ENCODE results near the gene CYBC1.
"Not testable (repeated sequence)": the region's sequence is repeated elsewhere in the genome, so short reads cannot be mapped to it uniquely, and the experiment has no call there.

The CYBC1 gene

DNA sequence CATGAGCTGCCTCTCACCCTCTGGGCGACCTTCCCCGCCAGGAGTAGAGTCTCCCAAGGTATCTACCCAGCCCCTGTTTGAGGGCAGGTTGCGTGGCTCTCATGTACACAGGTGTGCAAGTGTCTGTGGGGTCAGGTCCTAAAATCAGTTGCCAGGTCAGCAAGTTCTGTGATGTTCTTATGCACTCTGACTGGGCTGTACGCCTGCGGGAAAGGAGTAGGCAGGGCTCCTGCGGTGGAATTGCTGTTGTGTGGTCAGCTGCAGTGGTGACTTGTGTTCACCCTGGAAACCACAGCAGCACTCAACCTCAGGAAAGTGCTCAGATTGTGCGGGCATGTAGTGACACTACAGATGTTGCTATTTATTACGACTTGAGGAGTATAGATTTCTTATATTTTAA is 27.4 kb upstream of the CYBC1 start:
- DNase-seq, result no peak

DNA sequence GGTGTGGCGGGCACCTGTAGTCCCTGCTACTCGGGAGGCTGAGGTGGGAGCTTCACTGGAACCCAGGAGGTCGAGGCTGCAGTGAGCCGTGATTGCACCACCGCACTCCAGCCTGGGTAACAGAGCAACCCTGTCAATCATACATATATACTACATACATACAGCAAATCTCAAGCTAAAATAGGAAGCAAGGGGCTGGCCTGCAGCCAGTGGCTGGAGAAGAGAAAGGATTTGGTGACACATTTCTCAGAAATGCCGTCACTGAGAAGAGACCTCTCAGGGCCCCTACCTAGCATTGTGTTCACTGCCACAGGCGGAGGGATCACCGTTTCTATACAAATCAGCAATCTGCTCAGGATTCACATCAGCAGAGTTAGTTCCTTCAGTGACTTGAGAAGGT is 24.9 kb upstream of the CYBC1 start:
- DNase-seq, result no peak

GRCh38 chr17:82474223-82475010 is 23.9 kb upstream of the CYBC1 start:
- DNase-seq, result no peak

GRCh38 chr17:82470065-82470464 is 19.5 kb upstream of the CYBC1 start:
- no peak for DNase-seq

GRCh38 chr17:82468692-82469091 is 18.1 kb upstream of the CYBC1 start:
- no peak for DNase-seq

DNA sequence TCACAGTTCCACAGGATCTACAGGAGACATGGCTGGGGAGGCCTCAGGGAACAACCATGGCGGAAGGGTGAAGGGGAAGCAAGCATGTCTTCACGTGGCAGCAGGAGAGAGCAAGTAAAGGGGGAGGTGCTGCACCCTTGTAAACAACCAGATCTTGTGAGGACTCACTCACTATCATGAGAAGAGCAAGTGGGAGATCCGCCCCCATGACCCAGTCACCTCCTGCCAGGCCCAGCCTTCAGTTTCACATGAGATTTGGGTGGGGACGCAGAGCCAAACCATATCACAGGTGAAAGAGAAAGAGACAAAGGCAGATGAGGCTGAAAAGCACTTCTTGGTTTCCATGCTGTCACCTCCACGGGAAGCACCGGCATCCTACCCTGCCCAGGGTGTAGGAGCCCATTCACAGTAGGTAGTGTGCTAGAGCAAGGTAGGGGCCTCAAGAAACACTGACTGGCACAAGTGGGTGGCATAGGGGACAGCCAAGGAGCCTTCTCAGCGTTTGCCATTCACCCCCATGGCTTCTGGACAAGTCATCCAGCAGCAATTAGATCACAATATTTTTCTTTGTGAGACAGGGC is 14.6 kb upstream of the CYBC1 start:
- DNase-seq, result no peak

DNA sequence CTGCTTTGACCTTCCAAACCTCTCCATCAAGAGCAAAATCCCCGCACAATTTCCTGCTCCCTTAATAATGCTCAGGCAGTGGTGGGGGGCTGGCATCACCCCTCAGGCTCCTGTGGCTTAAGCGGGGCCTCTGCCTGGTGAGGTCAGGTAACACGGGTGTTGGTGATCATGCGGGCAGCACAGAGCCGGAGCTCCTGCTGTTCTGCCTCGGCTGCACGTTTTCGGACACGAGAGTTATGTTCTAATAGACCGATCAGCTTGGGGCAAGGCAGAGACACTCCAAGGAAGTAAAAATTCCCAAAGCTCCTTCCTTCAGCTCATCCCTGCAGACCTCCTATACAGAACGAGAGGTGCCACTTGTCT is 14.0 kb upstream of the CYBC1 start:
- no peak for DNase-seq

- no peak for DNase-seq
These were observed 13.5 kb upstream of the CYBC1 start for GRCh38 chr17:82463925-82464566.

- DNase-seq, result no peak
These were observed 12.8 kb upstream of the CYBC1 start for GRCh38 chr17:82463391-82463790.

GRCh38 chr17:82461827-82462524 is 11.4 kb upstream of the CYBC1 start:
- DNase-seq, result no peak

- not testable (repeated sequence) for DNase-seq
These were observed 9.4 kb upstream of the CYBC1 start for GRCh38 chr17:82459936-82460335.

DNA sequence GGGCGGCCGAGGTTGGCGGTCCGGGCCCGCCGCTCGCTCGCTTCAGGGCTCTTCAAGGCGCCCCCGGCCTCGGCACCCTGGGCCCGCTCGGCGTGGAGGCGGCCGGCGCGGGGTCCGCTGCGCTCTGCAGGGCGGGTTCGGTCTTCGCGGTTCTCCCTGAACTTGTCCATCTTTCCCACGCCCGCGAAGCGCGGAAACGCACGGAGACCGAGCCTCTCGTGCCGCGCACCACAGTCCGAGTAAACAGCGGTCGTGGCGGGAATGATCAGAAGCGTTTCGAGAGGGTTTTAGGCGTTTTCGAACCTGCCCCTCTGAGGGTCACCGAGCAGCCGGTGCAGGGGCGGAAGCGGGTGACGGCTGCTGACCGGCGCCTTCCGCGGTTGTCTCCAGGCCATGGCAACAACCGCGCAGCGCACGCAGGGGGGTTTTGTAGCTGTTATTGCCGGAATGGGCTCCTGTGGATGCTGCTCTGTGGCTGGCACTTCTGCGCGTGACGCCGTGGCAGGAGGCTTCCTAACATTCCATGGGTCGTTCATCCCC is 8.4 kb upstream of the CYBC1 start:
- peak; percentile 45 for DNase-seq

DNA sequence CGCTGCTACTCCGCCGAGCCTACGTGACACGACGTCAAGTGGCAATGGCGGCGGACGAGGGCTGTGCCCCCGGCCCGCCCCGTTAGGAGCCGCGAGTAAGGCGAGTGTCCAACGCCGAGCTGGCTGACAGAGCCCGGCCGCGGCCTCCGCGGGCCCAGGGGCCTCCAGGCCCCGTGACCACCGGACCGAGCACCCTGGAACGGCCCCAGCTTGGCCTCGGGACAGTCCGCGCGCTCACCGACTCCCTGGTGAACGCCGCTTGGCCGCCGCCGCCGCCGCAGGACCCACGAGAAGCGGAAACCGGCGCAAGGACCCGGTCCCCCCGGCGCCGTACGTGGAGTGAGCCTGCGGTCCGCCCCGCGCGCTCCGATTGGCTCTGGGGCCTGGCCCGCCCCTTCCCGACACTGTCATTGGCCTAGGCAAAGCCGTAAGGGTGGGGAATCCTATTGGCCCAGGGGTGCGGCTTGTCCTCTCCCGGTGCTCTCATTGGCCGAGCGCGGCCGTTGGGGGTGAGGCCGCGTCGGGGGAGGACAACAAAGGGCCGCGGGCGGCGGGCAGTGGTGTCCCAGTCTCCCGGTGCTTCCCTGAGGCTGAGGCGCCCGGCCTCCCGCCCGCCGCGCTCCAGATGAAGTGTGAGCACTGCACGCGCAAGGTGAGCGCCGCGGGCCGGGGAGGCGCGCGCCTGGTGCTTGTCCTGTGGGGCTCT is 7.8 kb upstream of the CYBC1 start, which contains the start of gene NARF:
TSS of gene NARF (plus strand) at position 563 of the 706 bp plus-strand sequence. CDS start at position 626, 63 bp downstream.
- peak; percentile 96 for DNase-seq

DNA sequence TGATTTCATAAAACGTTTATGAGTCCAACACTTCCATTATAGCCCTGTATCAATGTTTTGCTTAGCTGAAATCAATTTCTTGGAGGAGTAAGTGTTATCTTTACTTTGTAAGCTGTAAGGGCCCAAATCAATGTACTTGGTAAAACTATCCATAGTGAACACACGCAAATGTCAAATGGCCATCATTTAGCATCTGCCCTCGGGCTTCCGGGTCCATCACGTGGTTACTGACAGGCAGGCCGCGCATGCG is 7.3 kb upstream of the CYBC1 start:
- no peak for DNase-seq

DNA sequence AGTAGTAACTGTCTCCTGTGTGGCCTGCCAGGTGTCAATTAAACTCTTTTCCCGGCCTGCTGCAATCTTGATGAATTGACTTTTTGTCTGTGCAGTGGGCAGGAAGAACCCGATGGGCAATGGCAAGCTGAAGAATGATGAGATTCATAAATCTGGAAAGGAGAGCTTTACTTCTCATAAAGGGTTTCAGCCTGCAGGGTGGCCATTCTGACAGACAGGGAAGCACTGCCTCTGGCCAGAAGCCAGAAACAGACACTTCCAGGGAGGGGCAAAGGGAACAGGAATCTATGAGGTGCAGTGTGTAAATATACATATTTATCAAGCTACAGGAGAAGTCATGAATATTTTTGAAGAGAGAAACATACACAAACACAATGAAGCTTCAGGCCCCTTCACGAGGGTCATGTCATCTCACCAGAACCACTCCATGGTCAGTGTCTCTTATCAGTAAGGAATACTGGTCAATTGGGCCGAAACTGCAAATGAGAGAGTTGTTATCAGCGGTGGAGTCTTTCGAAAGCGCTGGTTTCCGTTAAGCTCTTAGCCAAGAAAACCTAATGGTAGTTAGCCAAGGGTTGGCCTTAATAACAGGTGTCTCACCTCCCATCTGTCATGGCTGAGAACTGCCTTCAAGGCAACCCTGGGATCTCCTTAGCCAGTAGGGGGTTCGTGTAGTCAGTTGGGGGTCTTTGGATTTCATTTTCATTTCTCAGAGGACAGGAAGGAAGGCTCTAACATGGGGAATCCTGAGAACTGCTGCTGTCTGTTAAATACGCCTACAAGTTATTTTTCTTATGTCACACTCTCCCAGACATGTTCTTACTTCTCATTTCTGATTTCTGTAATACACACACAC is 6.7 kb upstream of the CYBC1 start:
- no peak for DNase-seq

DNA sequence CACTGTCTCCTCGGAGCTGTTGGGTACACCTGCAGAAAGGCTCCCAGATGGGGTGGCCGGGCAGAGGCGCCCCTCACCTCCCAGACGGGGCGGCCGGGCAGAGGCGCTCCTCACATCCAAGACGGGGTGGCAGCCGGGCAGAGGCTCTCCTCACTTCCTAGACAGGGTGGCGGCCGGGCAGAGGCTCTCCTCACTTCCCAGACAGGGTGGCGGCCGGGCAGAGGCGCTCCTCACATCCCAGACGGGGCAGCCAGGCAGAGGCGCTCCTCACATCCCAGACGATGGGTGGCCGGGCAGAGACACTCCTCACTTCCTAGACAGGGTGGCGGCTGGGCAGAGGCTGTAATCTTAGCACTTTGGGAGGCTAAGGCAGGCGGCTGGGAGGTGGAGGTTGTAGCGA is 3.2 kb upstream of the CYBC1 start:
- DNase-seq, result not testable (repeated sequence)

- DNase-seq, result not testable (repeated sequence)
These were observed 2.6 kb upstream of the CYBC1 start for GRCh38 chr17:82453151-82453550.

DNA sequence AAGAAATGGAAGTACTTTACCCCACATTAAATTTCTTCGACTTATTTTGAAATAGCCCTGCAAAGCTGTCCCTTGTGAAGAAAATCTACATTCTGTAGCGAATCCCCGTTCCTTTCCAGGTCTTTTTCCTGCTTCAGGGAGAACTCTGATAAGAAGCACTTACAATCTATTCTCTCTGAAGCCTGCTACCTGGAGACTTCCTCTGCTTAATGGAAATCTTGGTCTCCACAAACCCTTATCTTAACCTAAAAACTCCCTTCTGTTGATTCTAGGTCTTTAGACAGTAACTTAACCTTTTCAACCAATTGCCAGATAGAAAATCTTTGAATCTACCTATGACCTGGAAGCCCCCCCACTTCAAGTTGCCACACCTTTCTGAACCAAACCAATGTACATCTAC is 1.6 kb upstream of the CYBC1 start:
- no peak for DNase-seq

DNA sequence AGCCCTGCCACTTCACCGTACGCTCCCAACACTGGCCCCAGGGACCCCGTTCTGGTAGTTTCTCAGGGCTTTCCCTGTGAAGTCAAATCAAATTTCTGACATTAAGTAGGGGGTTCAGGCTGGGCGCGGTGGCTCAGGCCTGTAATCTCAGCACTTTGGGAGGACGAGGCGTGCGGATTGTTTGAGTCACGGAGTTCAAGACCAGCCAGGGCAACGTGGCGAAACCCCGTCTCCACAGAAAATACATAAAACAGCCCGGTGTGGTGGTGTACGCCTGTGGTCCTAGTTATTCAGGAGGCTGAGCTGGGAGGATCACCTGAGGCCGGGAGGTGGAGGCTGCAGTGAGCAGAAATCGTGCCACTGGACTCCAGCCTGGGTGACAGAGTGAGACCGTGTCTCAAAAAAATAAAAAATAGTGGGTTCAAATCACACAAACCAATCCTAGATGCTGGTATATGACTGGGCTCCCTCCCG is 632 bp downstream of the CYBC1 start:
- peak; percentile 34 for DNase-seq

DNA sequence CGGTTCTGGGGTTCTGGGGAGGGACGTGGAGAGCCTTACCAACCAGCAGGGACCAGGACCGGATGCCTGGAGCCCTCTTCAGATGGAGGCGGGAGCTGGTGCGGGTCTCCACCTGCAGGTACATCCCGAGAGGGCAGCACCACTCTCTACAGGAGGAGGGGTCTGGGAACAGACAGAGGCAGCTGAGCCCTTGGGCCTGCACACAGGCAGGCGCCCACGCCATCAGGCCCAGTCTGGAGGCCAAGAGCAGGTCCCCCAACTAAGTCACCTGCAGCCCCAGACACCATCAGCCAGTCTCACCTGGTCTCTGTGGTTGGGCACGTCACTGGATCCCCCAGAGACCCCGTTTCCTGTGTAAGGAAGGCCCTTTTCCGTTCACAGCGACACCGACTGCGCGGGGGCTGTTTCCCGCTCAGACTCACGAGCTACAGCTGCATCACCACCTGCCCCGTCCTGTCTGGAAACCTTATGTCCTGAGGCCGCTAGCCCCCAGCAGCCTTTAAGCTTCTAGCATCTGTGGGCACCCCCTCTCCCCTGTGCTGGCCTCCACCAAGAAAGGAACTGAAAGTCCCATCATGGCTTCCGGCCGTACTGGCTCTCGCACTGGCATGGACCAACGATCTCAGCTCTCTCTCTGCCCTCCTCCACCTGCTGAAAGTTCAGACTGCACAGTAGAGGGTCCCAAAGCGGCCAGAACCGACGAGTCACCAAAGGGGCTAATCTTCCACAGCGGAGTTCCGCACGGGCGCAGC is 1.2 kb downstream of the CYBC1 start:
- DNase-seq, result peak; percentile 75

GRCh38 chr17:82447876-82448275 is 2.7 kb downstream of the CYBC1 start:
- no peak for DNase-seq

Measured in CD4-positive, alpha-beta T cell treated with Interleukin-17A for 4 hours (primary cell).